Testis (tissue), 2 donors: ENCODE measurements around the gene KCNK7.

Experiments
- CTCF ChIP-seq, 3 experiments: fragments of 450-650 bp in 2 of 3; fragments of 200-600 bp in 1 of 3; sonication (generic) in 1 of 3; IDR thresholded peaks; one replicate each; pipeline ENCODE4 v1.5.1; 2016 to 2019; ENCODE audit warnings: antibody characterized with exemption in 3 of 3, mild to moderate bottlenecking in 2 of 3, moderate library complexity in 1 of 3
- POLR2A ChIP-seq: fragments of 450-650 bp; IDR thresholded peaks from one replicate; pipeline ENCODE4 v1.6.1; 2017; ENCODE audit warnings: antibody characterized with exemption, mild to moderate bottlenecking, moderate library complexity

GRCh38 chr11:65607614-65608426 lies 12.2 kb upstream of the KCNK7 start:
- no peak for TF ChIP-seq POLR2A
- no peak for TF ChIP-seq CTCF (IDR thresholded peaks at IDR 0.05)
